Common myeloid progenitor, CD34-positive (primary cell): ENCODE measurements around the gene SRP9.

Experiments
- CTCF ChIA-PET: fragments of 350-600 bp; sonication (Branson Sonifier 250); formaldehyde crosslinking; loops from one replicate; lab custom pipeline; 2021; ENCODE audit warnings: antibody characterized with exemption; lab: Charles Lee
- POLR2A ChIA-PET: fragments of 350-600 bp; sonication (Branson Sonifier 250); formaldehyde crosslinking; loops from one replicate; lab custom pipeline; 2021; ENCODE audit warnings: antibody characterized with exemption; lab: Charles Lee
- DNase-seq, 3 donors: peaks; one replicate each; pipeline versions ENCODE4 v3.0.0 to v3.0.0-alpha.2; 2013
- H3K27ac ChIP-seq, 2 experiments: 1 replicate in 1 of 2; 2 replicates in 1 of 2; pipeline ENCODE4 v1.7.0; 2013; ENCODE audit warnings: inconsistent platforms in 2 of 2, low read length in 2 of 2, mild to moderate bottlenecking in 2 of 2, low read depth in 1 of 2, moderate library complexity in 1 of 2; ENCODE audit not compliant: severe bottlenecking in 2 of 2, insufficient read depth in 1 of 2, poor library complexity in 1 of 2
- H3K27me3 ChIP-seq, 5 experiments: replicated peaks in 2 of 5; 1 replicate in 3 of 5; 2 replicates in 2 of 5; pipeline versions ENCODE4 v1.6.1 to v1.7.0; 2013; ENCODE audit warnings: low read length in 4 of 5, mild to moderate bottlenecking in 2 of 5, moderate library complexity in 2 of 5, inconsistent platforms in 1 of 5; ENCODE audit not compliant: insufficient read depth in 5 of 5, control insufficient read depth in 4 of 5
- H3K36me3 ChIP-seq, 4 experiments: 1 replicate in 2 of 4; 2 replicates in 2 of 4; pipeline versions ENCODE4 v1.6.1 to v1.7.0; 2013; ENCODE audit warnings: low read length in 3 of 4, control low read depth in 1 of 4, mild to moderate bottlenecking in 1 of 4; ENCODE audit not compliant: control insufficient read depth in 4 of 4, insufficient read depth in 4 of 4
- H3K4me1 ChIP-seq, 4 experiments: 1 replicate in 3 of 4; 2 replicates in 1 of 4; pipeline versions ENCODE4 v1.6.1 to v1.7.1; 2013; ENCODE audit warnings: low read length in 3 of 4, mild to moderate bottlenecking in 3 of 4, control low read depth in 1 of 4, inconsistent platforms in 1 of 4, moderate library complexity in 1 of 4; ENCODE audit not compliant: control insufficient read depth in 4 of 4, insufficient read depth in 4 of 4; ENCODE audit errors: control extremely low read depth in 1 of 4
- H3K4me3 ChIP-seq, 7 experiments: 1 replicate in 4 of 7; 2 replicates in 3 of 7; pipeline versions ENCODE4 v1.5.1 to v1.7.0; 2013; ENCODE audit warnings: mild to moderate bottlenecking in 7 of 7, low read length in 6 of 7, moderate library complexity in 6 of 7, inconsistent platforms in 2 of 7, low read depth in 2 of 7, control low read depth in 1 of 7; ENCODE audit not compliant: insufficient read depth in 4 of 7, control insufficient read depth in 1 of 7; ENCODE audit errors: extremely low read depth in 1 of 7
- H3K9me3 ChIP-seq, 5 experiments: 1 replicate in 4 of 5; 2 replicates in 1 of 5; pipeline versions ENCODE4 v1.6.1 to v1.7.1; 2013; ENCODE audit warnings: low read length in 4 of 5, mild to moderate bottlenecking in 2 of 5, inconsistent platforms in 1 of 5, low read depth in 1 of 5, moderate library complexity in 1 of 5; ENCODE audit not compliant: control insufficient read depth in 4 of 5, insufficient read depth in 2 of 5; ENCODE audit errors: control extremely low read depth in 1 of 5
- WGBS: methylation state at CpG from one replicate; pipeline ENCODE4 v1.1.5; 2013; ENCODE audit not compliant: insufficient coverage; 5-methylcytosine and 5-hydroxymethylcytosine counted together

SRP9 gene

DNA sequence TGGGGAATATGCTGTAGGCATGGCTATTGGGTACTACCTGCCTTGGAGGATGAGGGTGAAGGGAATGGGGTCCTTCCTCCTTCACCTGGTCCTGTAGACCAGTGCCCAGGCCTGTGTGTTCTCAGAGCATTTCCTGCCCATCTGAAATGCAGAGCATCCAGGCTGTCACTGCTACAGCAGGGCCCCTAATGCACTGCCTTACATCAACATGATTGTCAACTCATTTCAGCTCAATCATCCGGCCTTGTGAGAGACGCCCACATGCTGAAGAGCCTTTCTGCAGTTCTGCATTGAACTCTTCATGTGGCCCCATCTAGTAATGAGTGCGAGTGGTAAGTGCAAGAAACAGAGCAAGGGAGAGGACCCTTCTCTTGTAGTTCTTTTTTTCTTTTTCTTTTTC lies 39.8 kb upstream of the SRP9 start:
- ChIA-PET CTCF (no interaction called here), POLR2A (no interaction called here)
- no peak for DNase-seq
- H3K27ac ChIP-seq, result no peak overlapping the region
- H3K4me1 ChIP-seq, result no peaks in the 10 kb centered on the region
- H3K27me3 ChIP-seq, result peaks cover 0 to 2% (median 0%) of the 10 kb centered on the region in 5 experiments
- no peaks in the 10 kb centered on the region for H3K9me3 ChIP-seq
- WGBS, result 100% methylated on average over 2 of the region's 3 CpGs
- H3K4me3 ChIP-seq, result no peak overlapping the region
- H3K36me3 ChIP-seq, result no peaks in the 10 kb centered on the region

DNA sequence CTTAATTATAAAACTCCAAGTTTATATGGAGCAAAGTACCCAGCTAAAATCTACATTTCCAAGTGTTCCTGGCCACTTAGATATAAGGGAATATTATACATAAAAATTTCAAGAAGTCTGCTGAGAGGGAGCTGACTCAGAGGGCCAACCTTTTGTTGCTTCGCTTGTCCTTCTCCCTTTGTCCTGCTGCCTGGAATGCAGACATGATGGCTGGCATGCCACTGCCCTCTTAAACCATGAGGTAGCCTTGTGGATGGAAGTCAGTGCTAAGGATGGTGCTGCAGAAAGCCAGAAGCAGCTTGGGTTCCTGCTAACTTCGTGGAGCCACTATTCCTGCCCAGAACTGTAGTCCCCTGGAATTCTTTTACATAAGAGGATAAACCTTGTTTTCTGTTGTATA lies 38.9 kb upstream of the SRP9 start:
- H3K27ac ChIP-seq, result no peak overlapping the region
- H3K9me3 ChIP-seq, result no peaks in the 10 kb centered on the region
- H3K27me3 ChIP-seq, result peaks cover 0 to 2% (median 0%) of the 10 kb centered on the region in 5 experiments
- ChIA-PET POLR2A (no interaction called here), CTCF (interaction anchor here (0.6 kb wide), 1 partner anchor 183 kb away, joined by 3 read pairs; no protein-coding TSS in a partner anchor)
- no peak for DNase-seq
- no peak overlapping the region for H3K4me3 ChIP-seq
- no peaks in the 10 kb centered on the region for H3K36me3 ChIP-seq
- no peaks in the 10 kb centered on the region for H3K4me1 ChIP-seq
- WGBS, result 94% methylated on average over 2 of the region's 2 CpGs

DNA sequence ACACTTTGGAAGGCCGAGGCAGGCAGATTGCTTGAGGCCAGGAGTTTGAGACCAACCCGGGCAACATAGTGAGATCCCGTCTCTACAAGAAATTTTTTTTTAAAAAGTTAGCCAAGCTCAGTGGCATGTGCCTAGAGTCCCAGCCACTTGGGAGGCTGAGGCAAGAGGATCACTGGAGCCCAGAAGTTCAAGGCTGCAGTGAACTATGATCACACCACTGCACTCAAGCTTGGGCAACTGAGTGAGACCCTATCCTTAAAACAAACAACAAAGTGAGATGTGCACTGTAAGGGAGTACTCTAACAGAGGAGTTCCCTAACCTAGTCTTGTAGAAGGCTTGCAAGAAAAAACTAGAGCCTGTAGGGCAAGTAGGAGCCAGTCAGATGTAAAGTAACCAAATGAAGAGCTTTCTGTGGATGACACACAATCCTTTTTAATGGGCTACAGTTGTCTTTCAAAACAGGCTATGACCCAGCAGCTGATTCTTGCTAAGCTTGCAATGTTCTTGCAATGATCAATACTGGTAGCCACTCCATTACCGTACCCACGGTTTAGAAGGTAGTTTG lies 38.0 kb upstream of the SRP9 start:
- Histone ChIP-seq H3K36me3 (no peaks in the 10 kb centered on the region), H3K9me3 (no peaks in the 10 kb centered on the region), H3K4me3 (no peak overlapping the region), H3K27me3 (peaks cover 0 to 2% (median 0%) of the 10 kb centered on the region in 5 experiments), H3K4me1 (no peaks in the 10 kb centered on the region), H3K27ac (no peak overlapping the region)
- POLR2A ChIA-PET, result no interaction called here
- CTCF ChIA-PET, result interaction anchor here (0.6 to 1.1 kb wide), 3 partner anchors 10 to 183 kb away, joined by 3 to 4 read pairs (median 3); no protein-coding TSS in a partner anchor
- DNase-seq, result no peak
- WGBS, result 94% methylated on average over 2 of the region's 5 CpGs

DNA sequence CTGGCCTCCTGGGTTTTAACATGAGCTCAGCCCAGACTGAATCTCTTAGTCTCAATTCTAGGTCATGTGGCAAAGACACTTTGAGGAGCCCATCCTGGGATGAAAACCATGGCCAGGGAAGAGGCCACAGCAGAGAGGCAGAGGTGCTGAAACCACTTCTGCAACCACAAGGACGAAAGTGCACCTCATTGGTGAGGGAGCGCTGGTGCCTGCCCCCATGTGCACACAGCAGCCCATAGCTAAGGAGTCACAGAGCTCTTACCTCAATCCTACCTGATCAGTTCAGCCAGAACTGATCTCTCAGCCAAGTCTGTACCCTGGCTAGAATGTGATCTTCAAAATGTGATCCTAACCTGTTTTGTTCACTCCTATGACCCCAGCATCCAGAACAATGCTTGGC lies 32.9 kb upstream of the SRP9 start:
- POLR2A ChIA-PET, result no interaction called here
- H3K4me3 ChIP-seq, result no peak overlapping the region
- no peak for DNase-seq
- H3K27ac ChIP-seq, result no peak overlapping the region
- H3K9me3 ChIP-seq, result no peaks in the 10 kb centered on the region
- no peaks in the 10 kb centered on the region for H3K4me1 ChIP-seq
- CTCF ChIA-PET, result interaction anchor here (1.4 kb wide), 1 partner anchor 13 kb away, joined by 3 read pairs; no protein-coding TSS in a partner anchor
- H3K27me3 ChIP-seq, result no peaks in the 10 kb centered on the region
- 91% methylated on average over 2 of the region's 2 CpGs for WGBS
- no peaks in the 10 kb centered on the region for H3K36me3 ChIP-seq

DNA sequence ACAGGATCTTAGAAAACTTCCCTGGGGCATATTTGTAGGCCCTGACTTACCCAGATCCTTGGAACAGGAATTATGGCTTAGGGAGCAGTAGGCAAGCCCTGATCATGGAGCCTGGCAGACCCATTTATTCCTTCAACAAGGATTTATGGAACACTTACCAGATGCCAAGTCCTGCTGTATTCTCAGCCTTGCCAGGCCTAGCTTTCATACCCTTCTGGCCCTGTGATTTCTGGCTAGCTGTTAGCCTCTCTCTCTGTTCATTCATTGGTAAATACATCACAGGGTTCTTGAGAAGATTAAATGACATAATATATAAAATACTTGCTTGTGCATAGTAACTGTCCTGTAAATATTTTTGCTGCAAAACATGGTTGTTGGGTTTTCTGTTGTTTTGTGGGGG lies 32.4 kb upstream of the SRP9 start:
- no peak for DNase-seq
- H3K4me3 ChIP-seq, result no peak overlapping the region
- H3K27ac ChIP-seq, result no peak overlapping the region
- ChIA-PET POLR2A (no interaction called here), CTCF (interaction anchor here (1.4 kb wide), 1 partner anchor 12 kb away, joined by 3 read pairs; no protein-coding TSS in a partner anchor)
- no peaks in the 10 kb centered on the region for H3K36me3 ChIP-seq
- H3K9me3 ChIP-seq, result no peaks in the 10 kb centered on the region
- no peaks in the 10 kb centered on the region for H3K4me1 ChIP-seq
- no peaks in the 10 kb centered on the region for H3K27me3 ChIP-seq

DNA sequence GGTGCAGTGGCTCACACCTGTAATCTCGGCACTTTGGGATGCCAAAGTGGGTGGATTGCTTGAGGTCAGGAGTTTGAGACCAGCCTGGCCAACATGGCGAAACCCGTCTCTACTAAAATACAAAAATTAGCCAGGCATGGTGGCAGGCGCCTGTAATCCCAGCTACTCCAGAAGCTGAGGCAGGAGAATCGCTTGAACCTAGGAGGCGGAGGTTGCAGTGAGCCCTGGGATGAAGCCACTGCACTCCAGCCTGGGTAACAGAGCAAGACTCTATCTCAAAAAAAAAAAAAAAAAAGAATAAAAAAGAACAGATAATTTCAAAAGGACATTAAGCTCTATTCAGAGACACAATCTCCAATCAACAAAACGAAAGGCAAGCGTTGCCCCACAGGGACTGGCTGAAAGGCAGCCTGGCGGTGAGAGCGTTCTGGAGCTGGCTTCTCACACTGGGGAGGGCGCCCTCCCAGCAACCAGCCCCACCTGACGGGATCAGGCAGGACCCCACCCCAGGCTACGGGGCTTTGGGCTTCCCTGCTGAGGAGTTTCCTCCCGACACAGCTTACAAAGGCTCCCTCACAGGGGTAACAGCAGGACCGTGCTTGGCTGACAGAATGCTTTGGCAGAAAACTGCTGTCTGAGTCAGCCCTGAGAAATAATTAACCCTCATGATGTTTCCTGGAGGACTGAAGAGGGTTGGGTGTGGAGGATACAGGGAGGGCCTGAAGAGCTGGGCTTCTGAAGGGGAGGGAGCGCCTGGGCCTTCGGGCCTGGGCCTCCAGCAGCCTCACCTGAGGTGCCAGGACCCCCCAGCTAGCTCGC lies 31.1 kb upstream of the SRP9 start:
- H3K4me1 ChIP-seq, result no peaks in the 10 kb centered on the region
- WGBS, result 97% methylated on average over 10 of the region's 18 CpGs
- no peaks in the 10 kb centered on the region for H3K36me3 ChIP-seq
- DNase-seq, result peak in 1 of 3 donors; percentile 15
- ChIA-PET CTCF (no interaction called here), POLR2A (interaction anchor here (0.7 kb wide), 1 partner anchor 249 kb away, joined by 3 read pairs; no protein-coding TSS in a partner anchor)
- H3K4me3 ChIP-seq, result no peak overlapping the region
- no peak overlapping the region for H3K27ac ChIP-seq
- no peaks in the 10 kb centered on the region for H3K9me3 ChIP-seq
- peaks cover 0 to 2% (median 0%) of the 10 kb centered on the region in 5 experiments for H3K27me3 ChIP-seq

DNA sequence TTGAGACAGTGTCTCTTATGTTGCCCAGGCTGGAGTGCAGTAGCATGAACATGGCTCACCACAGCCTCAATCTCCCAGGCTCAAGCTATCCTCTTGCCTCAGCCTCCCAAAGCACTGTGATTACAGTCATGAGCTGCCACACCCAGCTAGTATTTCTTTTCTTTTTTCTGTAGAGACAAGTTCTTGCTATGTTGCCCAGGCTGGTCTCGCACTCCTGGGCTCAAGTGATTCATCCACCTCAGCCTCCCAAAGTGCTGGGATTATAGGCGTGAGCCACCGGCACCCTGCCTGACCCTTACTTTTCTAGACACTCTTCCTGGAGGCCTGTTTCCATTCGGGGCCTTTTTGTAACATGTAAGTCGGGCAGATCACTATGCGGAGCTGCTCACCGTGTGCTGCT lies 30.1 kb upstream of the SRP9 start:
- no peaks in the 10 kb centered on the region for H3K9me3 ChIP-seq
- peaks cover 0 to 2% (median 0%) of the 10 kb centered on the region in 5 experiments for H3K27me3 ChIP-seq
- H3K27ac ChIP-seq, result no peak overlapping the region
- no peak overlapping the region for H3K4me3 ChIP-seq
- no peaks in the 10 kb centered on the region for H3K36me3 ChIP-seq
- H3K4me1 ChIP-seq, result no peaks in the 10 kb centered on the region
- POLR2A ChIA-PET, result no interaction called here
- CTCF ChIA-PET, result no interaction called here
- WGBS, result 96% methylated on average over 7 of the region's 7 CpGs
- no peak for DNase-seq
